ENCODE data around the gene LCTL.

DNA sequence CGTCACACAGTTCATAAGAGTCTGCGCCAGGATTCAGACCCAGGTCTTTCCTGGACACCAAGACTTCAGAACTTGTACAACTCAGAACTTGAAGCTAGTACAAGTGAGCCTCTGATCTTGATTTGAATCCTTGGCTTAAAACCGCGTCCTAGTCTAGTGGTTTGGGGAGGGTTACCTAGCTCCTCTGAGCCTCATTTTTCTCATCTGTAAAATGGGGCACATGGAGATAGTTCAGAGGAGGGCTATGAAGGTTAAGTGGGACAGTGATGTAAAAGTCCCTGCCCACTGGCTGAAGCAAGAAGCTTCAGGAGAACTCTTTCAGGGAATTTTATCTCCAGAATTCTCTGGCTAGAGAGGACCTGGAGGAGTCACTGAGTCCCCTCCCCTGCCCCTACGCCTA, 48.7 kb upstream of the LCTL start:
- TF ChIP-seq, protein P1, sequence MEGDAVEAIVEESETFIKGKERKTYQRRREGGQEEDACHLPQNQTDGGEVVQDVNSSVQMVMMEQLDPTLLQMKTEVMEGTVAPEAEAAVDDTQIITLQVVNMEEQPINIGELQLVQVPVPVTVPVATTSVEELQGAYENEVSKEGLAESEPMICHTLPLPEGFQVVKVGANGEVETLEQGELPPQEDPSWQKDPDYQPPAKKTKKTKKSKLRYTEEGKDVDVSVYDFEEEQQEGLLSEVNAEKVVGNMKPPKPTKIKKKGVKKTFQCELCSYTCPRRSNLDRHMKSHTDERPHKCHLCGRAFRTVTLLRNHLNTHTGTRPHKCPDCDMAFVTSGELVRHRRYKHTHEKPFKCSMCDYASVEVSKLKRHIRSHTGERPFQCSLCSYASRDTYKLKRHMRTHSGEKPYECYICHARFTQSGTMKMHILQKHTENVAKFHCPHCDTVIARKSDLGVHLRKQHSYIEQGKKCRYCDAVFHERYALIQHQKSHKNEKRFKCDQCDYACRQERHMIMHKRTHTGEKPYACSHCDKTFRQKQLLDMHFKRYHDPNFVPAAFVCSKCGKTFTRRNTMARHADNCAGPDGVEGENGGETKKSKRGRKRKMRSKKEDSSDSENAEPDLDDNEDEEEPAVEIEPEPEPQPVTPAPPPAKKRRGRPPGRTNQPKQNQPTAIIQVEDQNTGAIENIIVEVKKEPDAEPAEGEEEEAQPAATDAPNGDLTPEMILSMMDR (IDR thresholded peaks at IDR 0.05), result no peak
- TF ChIP-seq, protein P2, sequence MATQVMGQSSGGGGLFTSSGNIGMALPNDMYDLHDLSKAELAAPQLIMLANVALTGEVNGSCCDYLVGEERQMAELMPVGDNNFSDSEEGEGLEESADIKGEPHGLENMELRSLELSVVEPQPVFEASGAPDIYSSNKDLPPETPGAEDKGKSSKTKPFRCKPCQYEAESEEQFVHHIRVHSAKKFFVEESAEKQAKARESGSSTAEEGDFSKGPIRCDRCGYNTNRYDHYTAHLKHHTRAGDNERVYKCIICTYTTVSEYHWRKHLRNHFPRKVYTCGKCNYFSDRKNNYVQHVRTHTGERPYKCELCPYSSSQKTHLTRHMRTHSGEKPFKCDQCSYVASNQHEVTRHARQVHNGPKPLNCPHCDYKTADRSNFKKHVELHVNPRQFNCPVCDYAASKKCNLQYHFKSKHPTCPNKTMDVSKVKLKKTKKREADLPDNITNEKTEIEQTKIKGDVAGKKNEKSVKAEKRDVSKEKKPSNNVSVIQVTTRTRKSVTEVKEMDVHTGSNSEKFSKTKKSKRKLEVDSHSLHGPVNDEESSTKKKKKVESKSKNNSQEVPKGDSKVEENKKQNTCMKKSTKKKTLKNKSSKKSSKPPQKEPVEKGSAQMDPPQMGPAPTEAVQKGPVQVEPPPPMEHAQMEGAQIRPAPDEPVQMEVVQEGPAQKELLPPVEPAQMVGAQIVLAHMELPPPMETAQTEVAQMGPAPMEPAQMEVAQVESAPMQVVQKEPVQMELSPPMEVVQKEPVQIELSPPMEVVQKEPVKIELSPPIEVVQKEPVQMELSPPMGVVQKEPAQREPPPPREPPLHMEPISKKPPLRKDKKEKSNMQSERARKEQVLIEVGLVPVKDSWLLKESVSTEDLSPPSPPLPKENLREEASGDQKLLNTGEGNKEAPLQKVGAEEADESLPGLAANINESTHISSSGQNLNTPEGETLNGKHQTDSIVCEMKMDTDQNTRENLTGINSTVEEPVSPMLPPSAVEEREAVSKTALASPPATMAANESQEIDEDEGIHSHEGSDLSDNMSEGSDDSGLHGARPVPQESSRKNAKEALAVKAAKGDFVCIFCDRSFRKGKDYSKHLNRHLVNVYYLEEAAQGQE (IDR thresholded peaks at IDR 0.05), result no peak
- no peak for TF ChIP-seq RNF2 (IDR thresholded peaks at IDR 0.05; ENCODE audit: borderline replicate concordance, low read depth)
- no peak for TF ChIP-seq JUN (IDR thresholded peaks at IDR 0.05)
- no peak for TF ChIP-seq ZNF302 (CRISPR knock-in tag; IDR thresholded peaks at IDR 0.05)
- no peak for TF ChIP-seq POLR2A (IDR thresholded peaks at IDR 0.05; ENCODE audit: low read length)
- TF ChIP-seq, protein P3, sequence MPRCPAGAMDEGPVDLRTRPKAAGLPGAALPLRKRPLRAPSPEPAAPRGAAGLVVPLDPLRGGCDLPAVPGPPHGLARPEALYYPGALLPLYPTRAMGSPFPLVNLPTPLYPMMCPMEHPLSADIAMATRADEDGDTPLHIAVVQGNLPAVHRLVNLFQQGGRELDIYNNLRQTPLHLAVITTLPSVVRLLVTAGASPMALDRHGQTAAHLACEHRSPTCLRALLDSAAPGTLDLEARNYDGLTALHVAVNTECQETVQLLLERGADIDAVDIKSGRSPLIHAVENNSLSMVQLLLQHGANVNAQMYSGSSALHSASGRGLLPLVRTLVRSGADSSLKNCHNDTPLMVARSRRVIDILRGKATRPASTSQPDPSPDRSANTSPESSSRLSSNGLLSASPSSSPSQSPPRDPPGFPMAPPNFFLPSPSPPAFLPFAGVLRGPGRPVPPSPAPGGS (IDR thresholded peaks at IDR 0.05), result no peak
- TF ChIP-seq SMC3 (IDR thresholded peaks at IDR 0.05), result no peak
- no peak for TF ChIP-seq EP300 (IDR thresholded peaks at IDR 0.05)
- TF ChIP-seq MYC (IDR thresholded peaks at IDR 0.05; ENCODE audit: borderline replicate concordance, low read length), result no peak
- TF ChIP-seq CHD2 (IDR thresholded peaks at IDR 0.05; ENCODE audit: low read length, partially characterized antibody), result no peak
- no peak for TF ChIP-seq HOXA7 (CRISPR knock-in tag; IDR thresholded peaks at IDR 0.05)
- TF ChIP-seq CHD4 (IDR thresholded peaks at IDR 0.05; ENCODE audit: borderline replicate concordance), result no peak
- TF ChIP-seq, protein P4, sequence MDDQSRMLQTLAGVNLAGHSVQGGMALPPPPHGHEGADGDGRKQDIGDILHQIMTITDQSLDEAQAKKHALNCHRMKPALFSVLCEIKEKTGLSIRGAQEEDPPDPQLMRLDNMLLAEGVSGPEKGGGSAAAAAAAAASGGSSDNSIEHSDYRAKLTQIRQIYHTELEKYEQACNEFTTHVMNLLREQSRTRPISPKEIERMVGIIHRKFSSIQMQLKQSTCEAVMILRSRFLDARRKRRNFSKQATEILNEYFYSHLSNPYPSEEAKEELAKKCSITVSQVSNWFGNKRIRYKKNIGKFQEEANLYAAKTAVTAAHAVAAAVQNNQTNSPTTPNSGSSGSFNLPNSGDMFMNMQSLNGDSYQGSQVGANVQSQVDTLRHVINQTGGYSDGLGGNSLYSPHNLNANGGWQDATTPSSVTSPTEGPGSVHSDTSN (IDR thresholded peaks at IDR 0.05), result no peak
